Activated T-helper 1 cell treated with anti-CD3 and anti-CD28 coated beads, Interleukin-12 subunit alpha, Interleukin-12 subunit beta, Interleukin-2, Interleukin-4 antibody, amounts not matched to agents 30 ng/mL and 10 ng/mL and 1 ng/mL, durations not matched to agents 14 hours and 24 hours and 36 hours (primary cell): Measurements from ENCODE around the gene DAB2IP. TPM values are rescaled to one million over a fixed set of nuclear protein-coding genes. Genes with fewer than 3 reads are reported as not detected.

Source experiments
- DNase-seq: peaks from one replicate; pipeline ENCODE4 v3.0.0; 2021; ENCODE audit warnings: low spot score
- H3K27ac Mint-ChIP-seq: one replicate; pipeline ENCODE4 v1.8.0; 2021; ENCODE audit warnings: mild to moderate bottlenecking, mixed read lengths
- H3K27me3 Mint-ChIP-seq: one replicate; pipeline ENCODE4 v1.8.0; 2022; ENCODE audit warnings: mild to moderate bottlenecking, moderate library complexity, mixed read lengths; ENCODE audit not compliant: insufficient read depth
- H3K36me3 Mint-ChIP-seq: one replicate; pipeline ENCODE4 v1.8.0; 2021; ENCODE audit warnings: low read depth, mixed read lengths
- H3K4me1 Mint-ChIP-seq: one replicate; pipeline ENCODE4 v1.8.0; 2021; ENCODE audit warnings: low read depth, mixed read lengths
- H3K4me3 Mint-ChIP-seq: one replicate; pipeline ENCODE4 v1.8.0; 2021; ENCODE audit warnings: mild to moderate bottlenecking, moderate library complexity, mixed read lengths
- H3K9me3 Mint-ChIP-seq: one replicate; pipeline ENCODE4 v1.8.0; 2021; ENCODE audit warnings: mixed read lengths
- intact Hi-C: fragments of 100-400 bp; cut with micrococcal nuclease; formaldehyde crosslinking; loops from one replicate; pipeline ENCODE4 v1.15.1; 2024
- total RNA-seq: library from RNA; stranded (reverse); gene quantifications from 2 replicates; pipeline ENCODE4 v1.2.3, GENCODE V29; 2022

Gene DAB2IP
- total RNA-seq, 1 donor from 2014 or later: not detected

- no peak overlapping the region for H3K4me3 Mint-ChIP-seq
- no peaks in the 10 kb centered on the region for H3K4me1 Mint-ChIP-seq
- H3K27ac Mint-ChIP-seq: no peak overlapping the region
- H3K9me3 Mint-ChIP-seq: no peaks in the 10 kb centered on the region
- peaks cover 2% of the 10 kb centered on the region for H3K27me3 Mint-ChIP-seq
- H3K36me3 Mint-ChIP-seq: no peaks in the 10 kb centered on the region
- no peak for DNase-seq
- intact Hi-C loops: no loop called here
These were observed 181.6 kb downstream of the DAB2IP start for GRCh38 chr9:121833061-121833460.

Other genes starting within 250 kb of the DAB2IP start
- 0.12 and 0.16 TPM in 2 replicates for gene GGTA1, start 151.8 kb upstream of the DAB2IP start, total RNA-seq